HepG2 (cell line): ENCODE data around the gene MCC.

Source experiments
- CTCF ChIP-seq: sonication (generic); formaldehyde crosslinking; IDR thresholded peaks from 2 replicates; pipeline ENCODE4 v1.5.0; 2020; ENCODE audit warnings: mild to moderate bottlenecking, missing genetic modification reagents, moderate library complexity
- DNMT1 ChIP-seq: sonication (generic); formaldehyde crosslinking; IDR thresholded peaks from 2 replicates; pipeline ENCODE4 v1.5.1; 2020; ENCODE audit warnings: mild to moderate bottlenecking, missing genetic modification reagents
- ETS1 ChIP-seq: sonication (generic); formaldehyde crosslinking; IDR thresholded peaks from 2 replicates; pipeline ENCODE4 v1.4.0; 2020; ENCODE audit warnings: missing genetic modification reagents
- HHEX ChIP-seq: IDR thresholded peaks from 2 replicates; pipeline ENCODE4 v1.6.1; 2016; ENCODE audit warnings: control low read depth
- POLR2AphosphoS5 ChIP-seq: IDR thresholded peaks from 2 replicates; pipeline ENCODE4 v1.6.1; 2012; ENCODE audit warnings: low read depth, low read length

GRCh38 chr5:113115956-113116355 is 372.3 kb downstream of the MCC start:
- TF ChIP-seq CTCF, result no peak
- no peak for TF ChIP-seq POLR2AphosphoS5
- TF ChIP-seq ETS1 (CRISPR knock-in tag), result no peak
- TF ChIP-seq DNMT1 (CRISPR knock-in tag), result no peak
- no peak for TF ChIP-seq HHEX (CRISPR knock-in tag)
